ENCODE data around the gene ZRANB3.
A peak's percentile ranks its signal among the peaks of the same experiment; 100 is the strongest.
"Not testable (repeated sequence)": the region's sequence is repeated elsewhere in the genome, so short reads cannot be mapped to it uniquely, and the experiment has no call there.

ZRANB3 gene

GRCh38 chr2:135530313-135531230 lies at the start of gene ZRANB3:
Gene ZRANB3, minus strand, starts transcription at chr2:135531218.
- DNase-seq (ENCODE audit: low read depth, low spot score), result peak; percentile 98

- no peak for DNase-seq (ENCODE audit: low read depth, low spot score)
Measured at GRCh38 chr2:135573620-135574019, 42.6 kb upstream of the ZRANB3 start.

- no peak for DNase-seq (ENCODE audit: low read depth, low spot score)
Measured at GRCh38 chr2:135570884-135571283, 39.9 kb upstream of the ZRANB3 start.

GRCh38 chr2:135563793-135564192 lies 32.8 kb upstream of the ZRANB3 start:
- DNase-seq (ENCODE audit: low read depth, low spot score), result no peak

- DNase-seq (ENCODE audit: low read depth, low spot score), result no peak
Measured at GRCh38 chr2:135561925-135562324, 30.9 kb upstream of the ZRANB3 start.

GRCh38 chr2:135557530-135557929 lies 26.5 kb upstream of the ZRANB3 start:
- no peak for DNase-seq (ENCODE audit: low read depth, low spot score)

- no peak for DNase-seq (ENCODE audit: low read depth, low spot score)
Measured at GRCh38 chr2:135555311-135555710, 24.3 kb upstream of the ZRANB3 start.

- no peak for DNase-seq (ENCODE audit: low read depth, low spot score)
Measured at GRCh38 chr2:135552887-135553286, 21.9 kb upstream of the ZRANB3 start.

- no peak for DNase-seq (ENCODE audit: low read depth, low spot score)
Measured at GRCh38 chr2:135551356-135551755, 20.3 kb upstream of the ZRANB3 start.

GRCh38 chr2:135547311-135547710 lies 16.3 kb upstream of the ZRANB3 start:
- no peak for DNase-seq (ENCODE audit: low read depth, low spot score)

GRCh38 chr2:135546436-135546835 lies 15.4 kb upstream of the ZRANB3 start:
- DNase-seq (ENCODE audit: low read depth, low spot score), result no peak

GRCh38 chr2:135533545-135533944 lies 2.5 kb upstream of the ZRANB3 start:
- DNase-seq (ENCODE audit: low read depth, low spot score), result not testable (repeated sequence)

- no peak for DNase-seq (ENCODE audit: low read depth, low spot score)
Measured at GRCh38 chr2:135532581-135532980, 1.6 kb upstream of the ZRANB3 start.

- peak; percentile 99 for DNase-seq (ENCODE audit: low read depth, low spot score)
Measured at GRCh38 chr2:135531231-135532197, 496 bp upstream of the ZRANB3 start, which contains the start of gene R3HDM1. Gene R3HDM1, plus strand, starts transcription at chr2:135531484. Its CDS starts 73,362 bp downstream, at chr2:135604846.

GRCh38 chr2:135528006-135528405 lies 3.0 kb downstream of the ZRANB3 start:
- no peak for DNase-seq (ENCODE audit: low read depth, low spot score)

- DNase-seq (ENCODE audit: low read depth, low spot score), result no peak
Measured at GRCh38 chr2:135525786-135526185, 5.2 kb downstream of the ZRANB3 start.

- no peak for DNase-seq (ENCODE audit: low read depth, low spot score)
Measured at GRCh38 chr2:135512099-135512498, 18.9 kb downstream of the ZRANB3 start.

GRCh38 chr2:135510577-135510976 lies 20.4 kb downstream of the ZRANB3 start:
- no peak for DNase-seq (ENCODE audit: low read depth, low spot score)

GRCh38 chr2:135504811-135505210 lies 26.2 kb downstream of the ZRANB3 start:
- DNase-seq (ENCODE audit: low read depth, low spot score), result no peak

GRCh38 chr2:135498588-135498987 lies 32.4 kb downstream of the ZRANB3 start:
- not testable (repeated sequence) for DNase-seq (ENCODE audit: low read depth, low spot score)

- no peak for DNase-seq (ENCODE audit: low read depth, low spot score)
Measured at GRCh38 chr2:135494917-135495316, 36.1 kb downstream of the ZRANB3 start.

- no peak for DNase-seq (ENCODE audit: low read depth, low spot score)
Measured at GRCh38 chr2:135494503-135494902, 36.5 kb downstream of the ZRANB3 start.

Measured in iPS DF 19.7 (cell line).